ENCODE results near the gene KMT2C.

- TF ChIP-seq CTCF (IDR thresholded peaks at IDR 0.05) (no peak), ZFX (IDR thresholded peaks at IDR 0.05; ENCODE audit: borderline replicate concordance) (no peak)
Observed at GRCh38 chr7:152329469-152329868, 106.3 kb downstream of the KMT2C start.
